ENCODE results near the gene SERPINA6.
"Not testable (repeated sequence)": the region's sequence is repeated elsewhere in the genome, so short reads cannot be mapped to it uniquely, and the experiment has no call there.

The SERPINA6 gene

DNA sequence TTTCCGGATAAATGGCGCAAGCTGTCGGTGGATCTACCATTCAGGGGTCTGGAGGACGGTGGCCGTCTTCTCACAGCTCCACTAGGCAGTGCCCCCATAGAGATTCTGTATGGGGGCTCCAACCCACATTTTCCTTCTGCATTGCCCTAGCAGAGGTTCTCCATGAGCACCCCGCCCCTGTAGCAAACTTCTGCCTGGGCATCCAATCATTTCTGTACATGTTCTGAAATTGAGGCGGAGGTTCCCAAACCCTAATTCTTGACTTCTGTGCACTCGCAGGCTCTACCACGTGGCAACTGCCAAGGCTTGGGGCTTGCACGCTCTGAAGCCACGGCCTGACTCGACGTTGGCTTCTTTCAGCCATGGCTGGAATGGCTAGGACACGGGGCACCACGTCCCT is 25.0 kb downstream of the SERPINA6 start:
- Histone ChIP-seq H3K4me3 (ENCODE audit: low read depth, low read length) (no peak overlapping the region), H3K9ac (no peak overlapping the region), H3K27ac (no peak overlapping the region), H3K4me1 (no peaks in the 10 kb centered on the region), H3K27me3 (ENCODE audit: control insufficient read depth, insufficient read depth, low read length) (no peaks in the 10 kb centered on the region), H3K36me3 (ENCODE audit: control insufficient read depth, insufficient read depth, low read length) (no peaks in the 10 kb centered on the region), H3K9me3 (ENCODE audit: control insufficient read depth, low read length) (peaks cover 4% of the 10 kb centered on the region), H2AFZ (no peak overlapping the region), H3K4me2 (ENCODE audit: low read length) (no peak overlapping the region), H3K79me2 (no peaks in the 10 kb centered on the region)
- TF ChIP-seq, protein P1, sequence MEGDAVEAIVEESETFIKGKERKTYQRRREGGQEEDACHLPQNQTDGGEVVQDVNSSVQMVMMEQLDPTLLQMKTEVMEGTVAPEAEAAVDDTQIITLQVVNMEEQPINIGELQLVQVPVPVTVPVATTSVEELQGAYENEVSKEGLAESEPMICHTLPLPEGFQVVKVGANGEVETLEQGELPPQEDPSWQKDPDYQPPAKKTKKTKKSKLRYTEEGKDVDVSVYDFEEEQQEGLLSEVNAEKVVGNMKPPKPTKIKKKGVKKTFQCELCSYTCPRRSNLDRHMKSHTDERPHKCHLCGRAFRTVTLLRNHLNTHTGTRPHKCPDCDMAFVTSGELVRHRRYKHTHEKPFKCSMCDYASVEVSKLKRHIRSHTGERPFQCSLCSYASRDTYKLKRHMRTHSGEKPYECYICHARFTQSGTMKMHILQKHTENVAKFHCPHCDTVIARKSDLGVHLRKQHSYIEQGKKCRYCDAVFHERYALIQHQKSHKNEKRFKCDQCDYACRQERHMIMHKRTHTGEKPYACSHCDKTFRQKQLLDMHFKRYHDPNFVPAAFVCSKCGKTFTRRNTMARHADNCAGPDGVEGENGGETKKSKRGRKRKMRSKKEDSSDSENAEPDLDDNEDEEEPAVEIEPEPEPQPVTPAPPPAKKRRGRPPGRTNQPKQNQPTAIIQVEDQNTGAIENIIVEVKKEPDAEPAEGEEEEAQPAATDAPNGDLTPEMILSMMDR (IDR thresholded peaks at IDR 0.05) = no peak

DNA sequence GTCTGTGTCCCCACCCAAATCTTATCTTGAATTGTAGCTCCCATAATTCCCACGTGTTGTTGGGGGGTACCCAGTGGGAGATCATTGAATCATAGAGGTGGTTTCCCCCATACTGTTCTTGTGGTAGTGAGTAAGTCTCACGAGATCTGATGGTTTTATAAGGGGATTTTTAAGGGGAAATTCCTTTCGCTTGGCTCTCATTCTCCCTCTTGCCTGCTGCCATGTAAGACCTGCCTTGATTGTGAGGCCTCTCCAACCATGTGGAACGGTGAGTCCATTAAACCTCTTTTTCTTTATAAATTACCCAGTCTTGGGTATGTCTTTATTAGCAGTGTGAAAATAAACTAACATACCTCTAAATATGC is 27.0 kb downstream of the SERPINA6 start:
- H3K9me3 ChIP-seq (ENCODE audit: control insufficient read depth, low read length); H3K27ac ChIP-seq; H3K27me3 ChIP-seq (ENCODE audit: control insufficient read depth, insufficient read depth, low read length); H3K4me1 ChIP-seq; H2AFZ ChIP-seq; H3K79me2 ChIP-seq; H3K9ac ChIP-seq; H3K4me2 ChIP-seq (ENCODE audit: low read length); H3K36me3 ChIP-seq (ENCODE audit: control insufficient read depth, insufficient read depth, low read length); H3K4me3 ChIP-seq (ENCODE audit: low read depth, low read length): not testable (repeated sequence)

DNA sequence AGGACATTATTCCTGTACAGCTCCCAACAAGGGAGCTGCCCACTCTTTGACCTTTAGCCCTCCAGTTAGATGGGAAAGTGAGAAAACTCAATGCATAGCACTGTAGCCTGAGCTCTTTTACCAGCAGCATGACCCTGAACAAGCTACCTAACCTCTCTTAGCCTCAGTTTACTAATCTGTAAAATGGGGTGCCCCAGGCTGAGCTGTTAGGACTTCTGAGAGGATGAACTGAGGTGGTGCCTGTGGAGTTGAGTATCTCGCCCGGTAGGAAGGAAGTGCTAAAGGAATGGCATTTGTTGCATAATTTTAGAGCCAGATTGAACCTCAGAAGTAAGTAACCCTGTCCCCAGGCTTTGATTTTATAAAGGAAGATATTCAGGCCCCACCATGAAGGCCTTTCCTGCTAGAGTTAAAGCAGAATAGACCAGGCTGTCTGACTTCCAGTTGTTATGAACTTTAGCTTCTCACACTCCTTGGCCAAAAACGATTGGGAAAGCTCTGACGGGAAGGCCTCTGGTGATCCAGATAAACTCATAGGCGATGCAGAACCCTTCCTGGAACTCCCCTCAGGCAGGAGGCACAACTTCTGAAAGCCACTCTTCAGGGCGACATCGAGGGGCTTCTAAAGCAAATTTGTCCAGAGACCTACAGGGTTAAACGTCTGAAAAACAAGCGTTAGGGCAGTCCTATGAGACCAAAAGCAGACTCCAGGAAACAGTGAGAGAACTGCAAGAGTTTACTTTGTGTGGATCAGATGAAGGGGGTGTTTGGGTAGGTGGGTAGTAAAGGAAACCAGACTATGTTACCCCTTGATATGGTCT is 27.6 kb downstream of the SERPINA6 start:
- H3K27ac ChIP-seq = no peak overlapping the region
- no peaks in the 10 kb centered on the region for H3K9me3 ChIP-seq (ENCODE audit: control insufficient read depth, low read length)
- H3K4me1 ChIP-seq = no peaks in the 10 kb centered on the region
- H2AFZ ChIP-seq = no peak overlapping the region
- H3K27me3 ChIP-seq (ENCODE audit: control insufficient read depth, insufficient read depth, low read length) = no peaks in the 10 kb centered on the region
- no peak overlapping the region for H3K4me2 ChIP-seq (ENCODE audit: low read length)
- H3K79me2 ChIP-seq = no peaks in the 10 kb centered on the region
- H3K4me3 ChIP-seq (ENCODE audit: low read depth, low read length) = no peak overlapping the region
- no peaks in the 10 kb centered on the region for H3K36me3 ChIP-seq (ENCODE audit: control insufficient read depth, insufficient read depth, low read length)
- TF ChIP-seq, protein P1 (IDR thresholded peaks at IDR 0.05) = no peak
- no peak overlapping the region for H3K9ac ChIP-seq

DNA sequence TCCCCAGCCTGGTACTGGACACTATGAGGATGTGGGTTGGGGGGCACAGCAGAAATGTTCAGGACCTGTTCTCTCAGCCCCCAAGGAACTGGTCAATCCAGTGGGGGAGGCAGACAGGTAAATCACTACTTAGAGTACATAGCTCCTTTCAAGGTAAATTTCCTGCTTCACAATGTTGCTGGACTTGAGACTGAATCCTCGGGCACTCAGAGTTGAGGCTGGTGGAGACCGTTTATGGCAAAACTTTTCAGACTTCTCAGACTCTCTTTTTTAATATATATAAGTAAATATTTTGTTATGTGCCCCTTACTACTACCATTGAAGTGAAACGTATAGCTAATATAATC is 29.6 kb downstream of the SERPINA6 start:
- TF ChIP-seq, protein P1 (IDR thresholded peaks at IDR 0.05) = no peak
- H2AFZ ChIP-seq = no peak overlapping the region
- H3K4me2 ChIP-seq (ENCODE audit: low read length) = no peak overlapping the region
- no peak overlapping the region for H3K27ac ChIP-seq
- no peaks in the 10 kb centered on the region for H3K4me1 ChIP-seq
- H3K9me3 ChIP-seq (ENCODE audit: control insufficient read depth, low read length) = no peaks in the 10 kb centered on the region
- no peak overlapping the region for H3K4me3 ChIP-seq (ENCODE audit: low read depth, low read length)
- no peak overlapping the region for H3K9ac ChIP-seq
- H3K27me3 ChIP-seq (ENCODE audit: control insufficient read depth, insufficient read depth, low read length) = no peaks in the 10 kb centered on the region
- H3K79me2 ChIP-seq = no peaks in the 10 kb centered on the region
- no peaks in the 10 kb centered on the region for H3K36me3 ChIP-seq (ENCODE audit: control insufficient read depth, insufficient read depth, low read length)

DNA sequence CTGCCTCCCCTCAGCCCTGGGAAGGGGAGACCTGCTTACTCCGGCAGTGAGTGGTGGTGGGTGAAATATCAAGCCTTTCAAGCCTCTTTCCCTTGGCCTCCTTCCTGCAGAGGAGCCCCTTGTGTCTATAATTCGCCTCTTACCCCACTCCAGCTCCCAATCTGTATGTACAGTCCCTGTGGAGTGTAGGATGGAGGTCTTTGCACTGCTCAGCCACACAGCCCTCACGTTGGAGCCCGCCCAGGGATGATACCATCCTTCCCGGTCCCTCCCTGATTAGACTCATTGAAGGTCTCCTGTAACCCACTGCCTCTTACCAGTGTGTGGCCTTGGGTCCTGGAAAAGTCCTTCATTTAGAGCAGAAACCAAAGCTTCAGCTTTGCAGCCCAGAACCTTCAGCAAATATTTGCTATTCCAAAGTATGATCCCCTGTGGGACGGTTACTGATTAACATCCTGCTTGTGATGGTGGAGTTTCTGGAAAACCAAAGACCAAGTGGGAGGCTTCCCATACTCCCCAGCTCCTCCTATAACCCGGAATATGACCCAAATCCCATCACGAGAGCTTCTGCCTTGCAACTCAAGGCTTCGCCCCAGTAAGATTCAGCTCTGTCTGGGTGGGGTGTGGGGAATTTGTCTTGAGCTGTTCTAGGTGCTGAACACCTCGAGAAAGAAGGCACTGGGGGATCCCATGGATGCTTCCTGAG is 30.1 kb downstream of the SERPINA6 start, which contains the start of gene SERPINA10:
Gene SERPINA10 (minus strand): TSS at position 397 of the 706 bp plus-strand sequence. CDS start 2,675 bp downstream, outside the sequence.
- Histone ChIP-seq H3K36me3 (ENCODE audit: control insufficient read depth, insufficient read depth, low read length) (no peaks in the 10 kb centered on the region), H3K4me2 (ENCODE audit: low read length) (no peak within 1 kb of the TSS), H3K79me2 (no peaks in the 10 kb centered on the region), H3K4me1 (no peaks in the 10 kb centered on the region), H3K27me3 (ENCODE audit: control insufficient read depth, insufficient read depth, low read length) (no peaks in the 10 kb centered on the region), H3K9me3 (ENCODE audit: control insufficient read depth, low read length) (no peaks in the 10 kb centered on the region), H2AFZ (no peak within 1 kb of the TSS), H3K4me3 (ENCODE audit: low read depth, low read length) (no peak within 1 kb of the TSS), H3K27ac (no peak within 1 kb of the TSS), H3K9ac (no peak within 1 kb of the TSS)
- TF ChIP-seq, protein P1 (IDR thresholded peaks at IDR 0.05) = no peak

All from parathyroid adenoma (tissue), 2 donors.